22Rv1 (cell line): Measurements from ENCODE around the gene LRRC38.
"Not testable (repeated sequence)": the region's sequence is repeated elsewhere in the genome, so short reads cannot be mapped to it uniquely, and the experiment has no call there.

Source experiments
- ZFX ChIP-seq: fragments of 450-650 bp; IDR thresholded peaks from 2 replicates; pipeline ENCODE4 v1.6.1; 2017; ENCODE audit warnings: antibody characterized with exemption, borderline replicate concordance
- TF ChIP-seq, protein P1 (sequence below): fragments of 450-650 bp; IDR thresholded peaks from 2 replicates; pipeline ENCODE4 v1.5.1; 2017; ENCODE audit warnings: mild to moderate bottlenecking

DNA sequence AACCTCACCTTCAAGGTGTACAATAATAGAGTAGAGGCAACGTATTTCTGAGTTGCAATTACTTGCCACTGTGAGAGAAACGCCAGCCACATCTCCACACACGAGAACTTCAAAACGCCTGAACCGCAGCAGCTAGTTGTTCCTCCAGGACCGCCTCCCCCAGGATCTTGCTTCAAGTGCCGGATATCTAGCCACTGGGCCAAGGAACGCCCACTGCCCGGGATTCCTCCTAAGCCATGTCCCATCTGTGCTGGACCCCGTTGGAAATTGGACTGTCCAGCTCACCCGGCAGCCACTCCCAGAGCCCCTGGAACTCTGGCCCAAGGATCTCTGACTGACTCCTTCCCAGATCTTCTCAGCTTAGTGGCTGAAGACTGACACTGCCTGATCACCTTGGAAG, 49.2 kb upstream of the LRRC38 start:
- TF ChIP-seq, protein P1, sequence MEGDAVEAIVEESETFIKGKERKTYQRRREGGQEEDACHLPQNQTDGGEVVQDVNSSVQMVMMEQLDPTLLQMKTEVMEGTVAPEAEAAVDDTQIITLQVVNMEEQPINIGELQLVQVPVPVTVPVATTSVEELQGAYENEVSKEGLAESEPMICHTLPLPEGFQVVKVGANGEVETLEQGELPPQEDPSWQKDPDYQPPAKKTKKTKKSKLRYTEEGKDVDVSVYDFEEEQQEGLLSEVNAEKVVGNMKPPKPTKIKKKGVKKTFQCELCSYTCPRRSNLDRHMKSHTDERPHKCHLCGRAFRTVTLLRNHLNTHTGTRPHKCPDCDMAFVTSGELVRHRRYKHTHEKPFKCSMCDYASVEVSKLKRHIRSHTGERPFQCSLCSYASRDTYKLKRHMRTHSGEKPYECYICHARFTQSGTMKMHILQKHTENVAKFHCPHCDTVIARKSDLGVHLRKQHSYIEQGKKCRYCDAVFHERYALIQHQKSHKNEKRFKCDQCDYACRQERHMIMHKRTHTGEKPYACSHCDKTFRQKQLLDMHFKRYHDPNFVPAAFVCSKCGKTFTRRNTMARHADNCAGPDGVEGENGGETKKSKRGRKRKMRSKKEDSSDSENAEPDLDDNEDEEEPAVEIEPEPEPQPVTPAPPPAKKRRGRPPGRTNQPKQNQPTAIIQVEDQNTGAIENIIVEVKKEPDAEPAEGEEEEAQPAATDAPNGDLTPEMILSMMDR, result not testable (repeated sequence)
- not testable (repeated sequence) for TF ChIP-seq ZFX
